ENCODE measurements around the gene PEAR1.

PEAR1 gene

GRCh38 chr1:156853761-156854160 lies 39.8 kb upstream of the PEAR1 start:
- no peaks in the 10 kb centered on the region for H3K9me3 ChIP-seq (ENCODE audit: control insufficient read depth, insufficient read depth, low read length)
- H3K9ac ChIP-seq (ENCODE audit: low read depth, low read length), result no peak overlapping the region
- H3K4me1 ChIP-seq (ENCODE audit: insufficient read depth, low read length), result no peaks in the 10 kb centered on the region
- H3K36me3 ChIP-seq (ENCODE audit: insufficient read depth, low read length), result no peaks in the 10 kb centered on the region

DNA sequence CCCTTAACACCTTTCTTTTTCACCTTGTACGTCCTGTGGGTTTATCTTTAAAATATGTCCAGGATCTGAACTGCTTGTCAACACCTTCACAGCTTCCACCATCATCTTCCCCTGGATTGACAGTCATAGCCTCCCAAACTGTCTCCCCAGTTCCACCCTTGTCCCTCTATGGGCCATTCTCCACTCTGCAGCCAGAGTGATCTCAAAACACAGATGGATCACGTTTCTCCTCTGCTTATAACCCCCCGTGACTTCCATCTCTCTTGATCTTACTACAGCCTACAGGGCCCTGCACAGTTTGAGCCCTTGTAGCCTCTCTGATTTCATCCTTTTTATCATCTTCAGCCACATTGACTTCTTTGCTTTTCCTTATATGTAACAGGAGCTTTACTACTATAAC lies 38.9 kb upstream of the PEAR1 start:
- Histone ChIP-seq H3K4me1 (ENCODE audit: insufficient read depth, low read length) (no peaks in the 10 kb centered on the region), H3K9me3 (ENCODE audit: control insufficient read depth, insufficient read depth, low read length) (no peaks in the 10 kb centered on the region), H3K9ac (ENCODE audit: low read depth, low read length) (no peak overlapping the region), H3K36me3 (ENCODE audit: insufficient read depth, low read length) (no peaks in the 10 kb centered on the region)

- no peaks in the 10 kb centered on the region for H3K4me1 ChIP-seq (ENCODE audit: insufficient read depth, low read length)
- H3K36me3 ChIP-seq (ENCODE audit: insufficient read depth, low read length), result no peaks in the 10 kb centered on the region
- H3K9ac ChIP-seq (ENCODE audit: low read depth, low read length), result no peak overlapping the region
- no peaks in the 10 kb centered on the region for H3K9me3 ChIP-seq (ENCODE audit: control insufficient read depth, insufficient read depth, low read length)
Observed at GRCh38 chr1:156856282-156856785, 37.2 kb upstream of the PEAR1 start.

GRCh38 chr1:156857532-156857931 lies 36.0 kb upstream of the PEAR1 start:
- Histone ChIP-seq H3K9me3 (ENCODE audit: control insufficient read depth, insufficient read depth, low read length) (no peaks in the 10 kb centered on the region), H3K36me3 (ENCODE audit: insufficient read depth, low read length) (no peaks in the 10 kb centered on the region), H3K9ac (ENCODE audit: low read depth, low read length) (no peak overlapping the region), H3K4me1 (ENCODE audit: insufficient read depth, low read length) (no peaks in the 10 kb centered on the region)

DNA sequence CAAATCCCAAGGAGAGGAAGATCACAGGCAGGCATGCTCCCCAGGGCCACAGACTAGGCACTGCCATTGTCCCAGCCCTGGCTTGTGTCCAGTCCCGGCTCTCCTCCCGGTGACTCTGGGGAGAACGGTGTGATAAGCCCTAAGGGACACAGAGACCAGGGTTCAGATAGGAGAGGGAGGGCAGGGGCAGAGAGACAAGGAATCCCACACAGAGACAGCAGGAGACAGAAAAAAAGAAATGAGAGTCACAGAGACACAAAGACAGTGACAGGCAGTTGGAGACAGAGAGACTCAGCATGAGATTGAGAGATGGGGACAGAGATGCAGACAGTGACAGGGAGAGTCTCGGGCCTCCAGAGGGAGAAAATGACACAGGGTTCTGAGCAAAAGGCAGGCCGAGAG lies 35.0 kb upstream of the PEAR1 start:
- no peaks in the 10 kb centered on the region for H3K36me3 ChIP-seq (ENCODE audit: insufficient read depth, low read length)
- no peaks in the 10 kb centered on the region for H3K9me3 ChIP-seq (ENCODE audit: control insufficient read depth, insufficient read depth, low read length)
- no peak overlapping the region; the same call in 1 of the 2 replicates for H3K9ac ChIP-seq (ENCODE audit: low read depth, low read length)
- no peaks in the 10 kb centered on the region for H3K4me1 ChIP-seq (ENCODE audit: insufficient read depth, low read length)

- H3K9ac ChIP-seq (ENCODE audit: low read depth, low read length), result peak within 1 kb of the TSS; percentile 38; the same call in 1 of the 2 replicates
- H3K36me3 ChIP-seq (ENCODE audit: insufficient read depth, low read length), result no peaks in the 10 kb centered on the region
- no peaks in the 10 kb centered on the region for H3K9me3 ChIP-seq (ENCODE audit: control insufficient read depth, insufficient read depth, low read length)
- H3K4me1 ChIP-seq (ENCODE audit: insufficient read depth, low read length), result no peaks in the 10 kb centered on the region
Observed at GRCh38 chr1:156858959-156859522, 34.5 kb upstream of the PEAR1 start, which contains the start of gene INSRR. Gene INSRR (minus strand): TSS chr1:156859117. CDS start chr1:156858621, 496 bp downstream.

GRCh38 chr1:156859523-156860112 lies 33.9 kb upstream of the PEAR1 start:
- Histone ChIP-seq H3K4me1 (ENCODE audit: insufficient read depth, low read length) (no peaks in the 10 kb centered on the region), H3K36me3 (ENCODE audit: insufficient read depth, low read length) (no peaks in the 10 kb centered on the region), H3K9ac (ENCODE audit: low read depth, low read length) (peak overlapping the region; percentile 38; the same call in 1 of the 2 replicates)

GRCh38 chr1:156860113-156860627 lies 33.3 kb upstream of the PEAR1 start:
- H3K9ac ChIP-seq (ENCODE audit: low read depth, low read length), result peak overlapping the region; percentile 38; the same call in 1 of the 2 replicates
- no peaks in the 10 kb centered on the region for H3K4me1 ChIP-seq (ENCODE audit: insufficient read depth, low read length)
- H3K36me3 ChIP-seq (ENCODE audit: insufficient read depth, low read length), result no peaks in the 10 kb centered on the region
- no peaks in the 10 kb centered on the region for H3K9me3 ChIP-seq (ENCODE audit: control insufficient read depth, insufficient read depth, low read length)

More at GRCh38 chr1:156859523-156860112, 33.9 kb upstream of the PEAR1 start:
- H3K9me3 ChIP-seq (ENCODE audit: control insufficient read depth, insufficient read depth, low read length), result no peaks in the 10 kb centered on the region

DNA sequence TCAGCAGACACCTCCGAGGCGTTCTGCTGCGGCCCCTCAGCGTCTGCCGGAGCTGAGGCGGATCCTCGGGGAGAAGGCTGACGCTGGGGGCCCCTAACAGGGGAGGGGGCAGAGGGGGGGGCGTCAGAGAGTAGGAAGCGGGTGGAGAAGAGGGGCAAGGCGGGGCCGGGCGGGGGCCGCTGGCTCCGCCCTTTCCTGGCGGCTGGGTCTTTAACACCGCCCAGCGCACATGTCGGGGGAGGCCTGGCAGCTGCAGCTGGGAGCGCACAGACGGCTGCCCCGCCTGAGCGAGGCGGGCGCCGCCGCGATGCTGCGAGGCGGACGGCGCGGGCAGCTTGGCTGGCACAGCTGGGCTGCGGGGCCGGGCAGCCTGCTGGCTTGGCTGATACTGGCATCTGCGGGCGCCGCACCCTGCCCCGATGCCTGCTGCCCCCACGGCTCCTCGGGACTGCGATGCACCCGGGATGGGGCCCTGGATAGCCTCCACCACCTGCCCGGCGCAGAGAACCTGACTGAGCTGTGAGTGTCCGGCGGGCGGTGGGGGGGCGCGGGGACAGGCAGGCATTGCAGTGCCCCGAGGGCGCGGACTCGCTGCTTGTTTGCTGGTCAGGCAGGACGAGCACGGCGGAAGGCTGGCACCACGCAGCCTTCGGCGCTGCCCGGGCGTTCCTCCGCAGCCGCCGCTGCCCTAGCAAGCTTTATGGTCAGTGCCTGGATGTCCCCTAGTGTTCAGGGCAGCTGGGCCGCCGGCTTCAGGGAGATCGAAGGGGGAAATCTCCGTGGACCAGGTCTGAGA lies 32.7 kb upstream of the PEAR1 start, which contains the start of gene NTRK1:
Gene NTRK1 (plus strand): TSS at position 238 of the 796 bp plus-strand sequence. CDS start 70 bp downstream, at position 308.
- Histone ChIP-seq H3K4me1 (ENCODE audit: insufficient read depth, low read length) (0 out of 2 replicates have a peak, but pooled peaks cover under 1% of the 10 kb centered on the region), H3K9ac (ENCODE audit: low read depth, low read length) (peak within 1 kb of the TSS; percentile 38; the same call in 1 of the 2 replicates)

DNA sequence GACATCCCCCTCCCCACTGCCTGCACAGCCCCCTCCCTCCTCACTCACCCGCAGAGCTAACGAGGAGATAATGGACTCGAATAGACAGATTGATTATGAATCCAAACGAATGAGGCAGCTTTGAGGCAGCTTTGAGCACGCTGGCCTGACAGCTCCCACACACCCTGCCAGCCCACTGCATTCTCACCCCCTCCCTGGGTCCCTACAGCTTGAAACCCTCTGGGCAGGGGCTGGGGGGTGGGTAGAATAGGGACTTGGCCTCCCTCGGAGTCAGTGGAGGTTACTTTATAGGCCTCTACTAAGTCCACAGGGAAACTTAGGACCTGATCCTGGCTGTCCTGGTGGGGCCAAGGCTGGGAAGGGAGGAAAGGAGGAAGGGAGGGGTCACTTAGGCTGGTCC lies 30.9 kb upstream of the PEAR1 start:
- Histone ChIP-seq H3K9ac (ENCODE audit: low read depth, low read length) (no peak overlapping the region), H3K9me3 (ENCODE audit: control insufficient read depth, insufficient read depth, low read length) (no peaks in the 10 kb centered on the region), H3K4me1 (ENCODE audit: insufficient read depth, low read length) (peaks cover 13% of the 10 kb centered on the region; the same call in 1 of the 2 replicates), H3K36me3 (ENCODE audit: insufficient read depth, low read length) (no peaks in the 10 kb centered on the region)

More for the DNA sequence above, 32.7 kb upstream of the PEAR1 start, which contains the start of gene NTRK1:
- Histone ChIP-seq H3K9me3 (ENCODE audit: control insufficient read depth, insufficient read depth, low read length) (no peaks in the 10 kb centered on the region), H3K36me3 (ENCODE audit: insufficient read depth, low read length) (no peaks in the 10 kb centered on the region)

- peaks cover 13% of the 10 kb centered on the region; the same call in 1 of the 2 replicates for H3K4me1 ChIP-seq (ENCODE audit: insufficient read depth, low read length)
- no peak overlapping the region for H3K9ac ChIP-seq (ENCODE audit: low read depth, low read length)
- no peaks in the 10 kb centered on the region for H3K9me3 ChIP-seq (ENCODE audit: control insufficient read depth, insufficient read depth, low read length)
- H3K36me3 ChIP-seq (ENCODE audit: insufficient read depth, low read length), result no peaks in the 10 kb centered on the region
Observed at GRCh38 chr1:156862997-156863599, 30.4 kb upstream of the PEAR1 start.

- Histone ChIP-seq H3K36me3 (ENCODE audit: insufficient read depth, low read length) (no peaks in the 10 kb centered on the region), H3K4me1 (ENCODE audit: insufficient read depth, low read length) (peaks cover 13% of the 10 kb centered on the region; the same call in 1 of the 2 replicates), H3K9ac (ENCODE audit: low read depth, low read length) (no peak overlapping the region), H3K9me3 (ENCODE audit: control insufficient read depth, insufficient read depth, low read length) (no peaks in the 10 kb centered on the region)
Observed at GRCh38 chr1:156863631-156864030, 29.9 kb upstream of the PEAR1 start.

- peaks cover 13% of the 10 kb centered on the region; the same call in 1 of the 2 replicates for H3K4me1 ChIP-seq (ENCODE audit: insufficient read depth, low read length)
- no peaks in the 10 kb centered on the region for H3K36me3 ChIP-seq (ENCODE audit: insufficient read depth, low read length)
- H3K9me3 ChIP-seq (ENCODE audit: control insufficient read depth, insufficient read depth, low read length), result no peaks in the 10 kb centered on the region
- no peak overlapping the region for H3K9ac ChIP-seq (ENCODE audit: low read depth, low read length)
Observed at GRCh38 chr1:156864796-156865195, 28.7 kb upstream of the PEAR1 start.

- peaks cover 13% of the 10 kb centered on the region; the same call in 1 of the 2 replicates for H3K4me1 ChIP-seq (ENCODE audit: insufficient read depth, low read length)
- H3K36me3 ChIP-seq (ENCODE audit: insufficient read depth, low read length), result no peaks in the 10 kb centered on the region
- H3K9me3 ChIP-seq (ENCODE audit: control insufficient read depth, insufficient read depth, low read length), result no peaks in the 10 kb centered on the region
- H3K9ac ChIP-seq (ENCODE audit: low read depth, low read length), result no peak overlapping the region
Observed at GRCh38 chr1:156865258-156865657, 28.3 kb upstream of the PEAR1 start.
